ENCODE data around the gene CNN2.
A peak's percentile ranks its signal among the peaks of the same experiment; 100 is the strongest.

The CNN2 gene

DNA sequence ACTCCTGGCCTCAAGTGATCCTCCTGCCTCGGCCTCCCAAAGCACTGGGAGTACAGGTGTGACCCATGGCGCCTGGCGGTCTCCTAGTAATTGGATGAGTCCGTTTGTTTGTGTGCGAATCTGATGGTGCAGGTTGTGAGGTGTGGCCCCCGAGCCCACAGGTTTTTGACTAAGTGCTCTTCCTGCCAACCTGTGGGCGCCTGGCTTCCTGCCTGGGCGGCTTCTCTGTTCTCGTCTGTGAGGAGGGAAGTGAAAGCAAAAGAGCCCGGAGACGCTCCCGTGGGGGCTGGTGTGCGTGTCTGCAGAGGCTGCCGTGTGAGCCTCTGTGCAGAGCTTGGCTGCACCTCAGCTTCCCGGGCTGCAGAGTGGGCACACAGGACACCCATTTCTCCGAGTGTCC lies 50.5 kb downstream of the CNN2 start:
- FAIRE-seq = peak; percentile 94
- TF ChIP-seq POLR2A (IDR thresholded peaks at IDR 0.05; ENCODE audit: low read depth, low read length) = no peak; the same call in 1 of the 2 replicates
- no peak for TF ChIP-seq TAF1 (IDR thresholded peaks at IDR 0.05; ENCODE audit: borderline replicate concordance, low read depth, low read length)
- DNase-seq (ENCODE audit: insufficient read length) = peak; percentile 96

DNA sequence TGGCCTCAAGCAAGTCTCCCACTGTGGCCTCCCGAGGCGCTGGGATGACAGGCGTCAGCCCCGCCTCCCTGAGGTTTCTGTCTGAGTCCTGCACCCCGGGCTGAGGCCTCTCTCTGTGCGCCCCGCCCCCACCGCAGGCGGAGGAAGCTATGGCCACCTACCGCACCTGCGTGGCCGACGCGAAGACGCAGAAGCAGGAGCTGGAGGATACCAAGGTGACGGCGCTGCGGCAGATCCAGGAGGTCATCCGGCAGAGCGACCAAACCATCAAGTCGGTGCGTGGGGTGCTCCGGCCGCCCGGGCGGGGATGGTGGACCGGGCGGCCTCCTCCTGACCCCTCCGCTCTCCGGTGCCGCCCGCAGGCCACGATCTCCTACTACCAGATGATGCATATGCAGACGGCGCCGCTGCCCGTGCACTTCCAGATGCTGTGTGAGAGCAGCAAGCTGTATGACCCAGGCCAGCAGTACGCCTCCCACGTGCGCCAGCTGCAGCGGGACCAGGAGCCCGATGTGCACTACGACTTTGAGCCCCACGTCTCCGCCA lies 53.2 kb downstream of the CNN2 start:
- FAIRE-seq (no peak), DNase-seq (ENCODE audit: insufficient read length) (no peak)
- TF ChIP-seq TAF1 (IDR thresholded peaks at IDR 0.05; ENCODE audit: borderline replicate concordance, low read depth, low read length) = no peak

DNA sequence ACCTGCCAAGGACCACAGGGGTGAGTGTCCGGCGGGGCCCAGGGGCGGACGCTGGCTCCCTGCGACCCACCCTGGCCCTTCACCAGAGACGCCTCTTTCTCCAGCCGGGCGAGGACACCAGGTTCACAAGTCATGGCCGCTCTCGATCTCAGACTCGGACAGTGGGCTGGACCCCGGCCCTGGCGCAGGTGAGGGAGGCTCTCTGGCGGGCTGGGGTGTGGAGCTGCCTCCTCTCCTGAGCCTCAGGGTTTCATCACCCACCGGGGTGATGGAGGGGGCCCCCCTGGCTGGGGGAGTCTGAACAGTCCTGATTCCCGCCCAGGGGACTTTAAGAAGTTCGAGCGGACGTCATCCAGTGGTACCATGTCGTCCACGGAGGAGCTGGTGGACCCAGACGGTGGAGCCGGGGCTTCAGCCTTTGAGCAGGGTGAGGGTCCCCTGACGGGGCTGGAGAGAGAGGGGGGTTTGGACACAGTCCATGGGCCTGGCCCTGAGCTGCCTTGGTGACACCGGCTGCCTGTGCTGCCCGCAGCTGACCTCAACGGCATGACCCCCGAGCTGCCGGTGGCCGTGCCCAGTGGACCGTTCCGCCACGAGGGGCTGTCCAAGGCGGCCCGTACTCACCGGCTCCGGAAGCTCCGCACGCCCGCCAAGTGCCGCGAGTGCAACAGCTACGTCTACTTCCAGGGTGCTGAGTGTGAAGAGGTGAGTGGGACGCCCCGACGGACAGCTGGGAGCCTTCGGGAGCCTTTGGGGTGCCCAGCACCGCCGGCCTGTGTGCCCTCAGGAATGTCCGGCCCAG lies 54.2 kb downstream of the CNN2 start:
- no peak for FAIRE-seq
- DNase-seq (ENCODE audit: insufficient read length) = no peak
- no peak for TF ChIP-seq POLR2AphosphoS5 (IDR thresholded peaks at IDR 0.05; ENCODE audit: low read depth, low read length)
- TF ChIP-seq POLR2A (IDR thresholded peaks at IDR 0.05; ENCODE audit: low read depth, low read length) = no peak
- TF ChIP-seq TAF1 (IDR thresholded peaks at IDR 0.05; ENCODE audit: borderline replicate concordance, low read depth, low read length) = no peak

DNA sequence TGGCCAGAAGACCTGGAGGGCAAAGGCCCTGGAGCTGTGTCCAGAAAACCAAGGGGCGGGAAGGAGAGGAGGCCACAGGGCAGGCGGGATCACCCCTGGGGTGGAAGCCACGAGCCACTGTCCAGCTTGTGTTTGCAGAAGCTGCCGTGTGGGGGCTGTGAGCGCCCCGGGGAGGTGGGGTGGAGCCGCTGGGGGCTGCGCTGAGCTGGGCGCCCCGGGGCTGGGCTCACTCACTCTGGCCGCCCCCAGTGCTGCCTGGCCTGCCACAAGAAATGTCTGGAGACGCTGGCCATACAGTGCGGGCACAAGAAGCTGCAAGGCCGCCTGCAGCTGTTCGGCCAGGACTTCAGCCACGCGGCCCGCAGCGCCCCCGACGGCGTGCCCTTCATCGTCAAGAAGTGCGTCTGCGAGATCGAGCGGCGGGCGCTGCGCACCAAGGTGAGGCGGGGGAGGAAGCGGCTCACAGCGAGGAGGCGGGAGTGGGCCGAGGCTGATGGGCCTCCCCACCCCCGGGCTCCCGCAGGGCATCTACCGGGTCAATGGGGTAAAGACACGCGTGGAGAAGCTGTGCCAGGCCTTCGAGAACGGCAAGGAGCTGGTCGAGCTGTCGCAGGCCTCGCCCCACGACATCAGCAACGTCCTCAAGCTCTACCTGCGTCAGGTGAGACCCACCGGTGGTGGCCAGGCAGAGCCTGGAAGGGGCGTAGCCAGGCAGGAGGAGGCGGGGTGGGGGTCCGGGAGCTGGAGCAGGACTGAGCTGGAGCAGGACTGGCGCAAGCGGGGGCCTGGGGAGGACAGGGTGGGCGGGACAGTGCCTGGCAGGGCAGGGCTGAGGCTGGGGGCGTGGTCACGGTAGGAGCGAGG lies 55.1 kb downstream of the CNN2 start:
- no peak for DNase-seq (ENCODE audit: insufficient read length)
- no peak for TF ChIP-seq TAF1 (IDR thresholded peaks at IDR 0.05; ENCODE audit: borderline replicate concordance, low read depth, low read length)
- no peak for TF ChIP-seq POLR2A (IDR thresholded peaks at IDR 0.05; ENCODE audit: low read depth, low read length)
- TF ChIP-seq POLR2AphosphoS5 (IDR thresholded peaks at IDR 0.05; ENCODE audit: low read depth, low read length) = no peak
- FAIRE-seq = no peak

DNA sequence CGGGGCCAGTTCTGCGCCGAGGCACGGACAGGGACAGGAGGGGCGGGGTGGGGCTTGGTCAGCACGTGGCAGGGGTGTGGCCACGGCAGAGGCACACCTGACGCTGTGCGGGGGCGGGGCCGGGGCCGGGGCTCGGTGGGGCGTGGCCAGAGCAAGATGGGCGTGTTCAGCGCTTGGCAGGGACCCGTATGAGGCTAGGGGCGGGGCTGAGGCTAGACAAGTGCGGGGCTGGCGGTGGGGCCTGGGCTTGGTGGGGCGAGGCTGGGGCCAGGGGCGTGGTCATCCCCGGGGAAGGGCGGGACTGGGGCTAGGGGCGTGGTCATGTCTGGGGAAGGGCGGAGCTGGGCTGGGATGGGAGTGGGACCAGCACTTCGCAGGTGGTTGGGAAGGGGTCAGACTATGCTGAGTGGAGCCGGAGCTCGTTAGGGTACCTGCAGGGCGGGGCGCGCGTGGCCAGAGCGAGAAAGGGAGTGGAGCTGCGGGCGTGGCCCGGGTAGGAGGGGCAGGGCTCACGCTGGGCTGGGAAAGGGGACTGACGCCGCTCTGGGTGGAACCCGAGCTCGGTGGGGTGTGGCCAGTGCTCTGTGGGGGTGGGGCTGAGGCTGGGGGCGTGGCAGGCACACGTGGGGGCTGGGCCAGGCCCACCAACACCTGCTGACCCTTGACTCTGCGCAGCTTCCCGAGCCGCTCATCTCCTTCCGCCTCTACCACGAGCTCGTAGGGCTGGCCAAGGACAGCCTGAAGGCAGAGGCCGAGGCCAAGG lies 55.9 kb downstream of the CNN2 start:
- FAIRE-seq (peak; percentile 83), DNase-seq (ENCODE audit: insufficient read length) (peak; percentile 81)
- TF ChIP-seq TAF1 (IDR thresholded peaks at IDR 0.05; ENCODE audit: borderline replicate concordance, low read depth, low read length) = no peak
- no peak; the same call in 1 of the 2 replicates for TF ChIP-seq POLR2A (IDR thresholded peaks at IDR 0.05; ENCODE audit: low read depth, low read length)
- TF ChIP-seq POLR2AphosphoS5 (IDR thresholded peaks at IDR 0.05; ENCODE audit: low read depth, low read length) = no peak

GRCh38 chr19:1082928-1083816 lies 56.8 kb downstream of the CNN2 start:
- FAIRE-seq = no peak

DNA sequence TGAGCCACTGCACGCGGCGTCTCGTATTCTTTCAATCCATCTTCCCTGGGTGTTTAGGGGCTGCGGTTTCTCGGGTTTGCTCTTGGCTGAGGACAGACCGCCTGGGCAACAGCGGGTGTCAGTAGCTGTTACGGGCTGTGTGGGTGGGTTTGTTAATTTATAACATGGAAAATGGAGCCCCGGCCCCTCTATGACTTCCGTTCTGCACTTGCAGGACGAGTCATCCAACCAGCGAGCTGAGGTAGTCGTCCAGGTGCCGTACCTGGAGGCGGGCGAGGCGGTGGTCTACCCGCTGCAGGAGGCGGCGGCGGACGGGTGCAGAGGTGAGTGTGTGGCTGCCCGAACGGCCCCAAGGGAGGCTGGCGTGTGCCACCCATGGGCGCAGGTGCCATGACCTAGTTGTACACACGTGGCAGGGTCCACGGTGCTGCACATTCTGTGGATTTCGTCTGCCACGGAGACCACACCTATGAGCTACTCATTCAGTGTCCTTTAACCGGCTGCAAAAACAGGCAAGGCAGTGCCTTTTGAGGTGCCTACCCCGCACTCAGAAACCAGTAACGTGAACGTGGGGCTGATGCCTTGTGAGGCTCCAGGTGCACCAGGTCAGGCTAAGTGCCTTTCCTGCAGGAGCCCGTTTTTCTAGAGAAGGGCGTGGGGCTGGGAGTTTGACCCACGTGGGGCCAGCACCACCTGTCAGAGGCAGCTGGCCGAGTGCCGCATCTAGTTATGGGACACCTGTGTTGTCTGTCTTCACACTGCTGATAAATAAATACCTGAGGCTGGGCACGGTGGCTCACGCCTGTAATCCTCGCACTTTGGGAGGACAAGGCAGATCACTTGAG lies 57.8 kb downstream of the CNN2 start:
- FAIRE-seq = no peak
- no peak for DNase-seq (ENCODE audit: insufficient read length)
- TF ChIP-seq POLR2A (IDR thresholded peaks at IDR 0.05; ENCODE audit: low read depth, low read length) = no peak
- TF ChIP-seq TAF1 (IDR thresholded peaks at IDR 0.05; ENCODE audit: borderline replicate concordance, low read depth, low read length) = no peak
- TF ChIP-seq POLR2AphosphoS5 (IDR thresholded peaks at IDR 0.05; ENCODE audit: low read depth, low read length) = no peak

More at GRCh38 chr19:1082928-1083816, 56.8 kb downstream of the CNN2 start:
- TF ChIP-seq TAF1 (IDR thresholded peaks at IDR 0.05; ENCODE audit: borderline replicate concordance, low read depth, low read length) = no peak
- TF ChIP-seq POLR2A (IDR thresholded peaks at IDR 0.05; ENCODE audit: low read depth, low read length) = no peak; the same call in 1 of the 2 replicates
- TF ChIP-seq POLR2AphosphoS5 (IDR thresholded peaks at IDR 0.05; ENCODE audit: low read depth, low read length) = no peak
- DNase-seq (ENCODE audit: insufficient read length) = no peak

- no peak; the same call in 1 of the 2 replicates for TF ChIP-seq POLR2A (IDR thresholded peaks at IDR 0.05; ENCODE audit: low read depth, low read length)
- TF ChIP-seq POLR2AphosphoS5 (IDR thresholded peaks at IDR 0.05; ENCODE audit: low read depth, low read length) = peak; percentile 63
- no peak for DNase-seq (ENCODE audit: insufficient read length)
- no peak for FAIRE-seq
Observed at GRCh38 chr19:1085053-1085658, 58.7 kb downstream of the CNN2 start.

- TF ChIP-seq POLR2AphosphoS5 (IDR thresholded peaks at IDR 0.05; ENCODE audit: low read depth, low read length) (no peak; the same call in 1 of the 2 replicates), POLR2A (IDR thresholded peaks at IDR 0.05; ENCODE audit: low read depth, low read length) (peak; percentile 70; the same call in 1 of the 2 replicates), TAF1 (IDR thresholded peaks at IDR 0.05; ENCODE audit: borderline replicate concordance, low read depth, low read length) (no peak)
- FAIRE-seq (no peak), DNase-seq (ENCODE audit: insufficient read length) (no peak)
Observed at GRCh38 chr19:1085676-1086442, 59.5 kb downstream of the CNN2 start.

All from GM12892 (cell line).